Smooth muscle cell of the pulmonary artery (primary cell): ENCODE results near the gene PXN. TPM values are rescaled to one million over a fixed set of nuclear protein-coding genes. Genes with fewer than 3 reads are reported as not detected.

Source experiments
- total RNA-seq: library from RNA; depleted of rRNA; stranded (reverse); fragments of >200 nt; gene quantifications from 2 replicates; pipeline ENCODE4 v1.2.3, GENCODE V29; 2014

Gene PXN
- 27.4 and 38.6 TPM in 2 replicates for total RNA-seq

GRCh38 chr12:120265473-120266179, at the start of gene PXN:
Gene PXN, minus strand, starts transcription at chr12:120265730. Its CDS starts 101 bp downstream, at chr12:120265629.

GRCh38 chr12:120301962-120302815, 36.7 kb upstream of the PXN start, which contains the start of gene SIRT4:
Gene SIRT4, plus strand, starts transcription at chr12:120302321. Its CDS starts 1,241 bp downstream, at chr12:120303562.

GRCh38 chr12:120292661-120293531, 27.4 kb upstream of the PXN start, which contains the start of gene RNU4-1:
Gene RNU4-1, minus strand, starts transcription at chr12:120293237.

GRCh38 chr12:120194534-120195395, 70.8 kb downstream of the PXN start, which contains the start of gene GCN1:
Gene GCN1, minus strand, starts transcription at chr12:120194715. Its CDS starts 18 bp downstream, at chr12:120194697.

Other genes starting within 250 kb of the PXN start
- 26.2 and 32.1 TPM in 2 replicates for gene RAB35, start 149.0 kb downstream of the PXN start, total RNA-seq
- gene GCN1, start 71.0 kb downstream of the PXN start, total RNA-seq: 152 and 211 TPM in 2 replicates
- 1,669 and 2,485 TPM in 2 replicates for gene RPLP0, start 64.6 kb downstream of the PXN start, total RNA-seq
- gene RNU4-2, start 26.2 kb upstream of the PXN start, total RNA-seq: not detected in 2 replicates
- gene RNU4-1, start 27.5 kb upstream of the PXN start, total RNA-seq: under 0.01 TPM in 1 of 2 replicates, not detected in the other
- 1.5 and 2.0 TPM in 2 replicates for gene SIRT4, start 36.6 kb upstream of the PXN start, total RNA-seq
- gene PLA2G1B, start 62.0 kb upstream of the PXN start, total RNA-seq: not detected in 2 replicates
- 0.20 TPM in 1 of 2 replicates, not detected in the other for gene MSI1, start 103.4 kb upstream of the PXN start, total RNA-seq
- 323 and 352 TPM in 2 replicates for gene COX6A1, start 172.4 kb upstream of the PXN start, total RNA-seq
- gene TRIAP1, start 180.7 kb upstream of the PXN start, total RNA-seq: 14.4 and 16.9 TPM in 2 replicates
- gene GATC, start 180.7 kb upstream of the PXN start, total RNA-seq: 17.0 and 20.2 TPM in 2 replicates
- 170 and 195 TPM in 2 replicates for gene SRSF9, start 204.0 kb upstream of the PXN start, total RNA-seq
- gene DYNLL1, start 230.4 kb upstream of the PXN start, total RNA-seq: 261 and 303 TPM in 2 replicates